Measurements from ENCODE around the gene RFTN1. TPM values are rescaled to one million over a fixed set of nuclear protein-coding genes. Genes with fewer than 3 reads are reported as not detected.
"Not testable (repeated sequence)": the region's sequence is repeated elsewhere in the genome, so short reads cannot be mapped to it uniquely, and the experiment has no call there.

RFTN1 gene
- total RNA-seq, 1 donor: 73.0 TPM

- TF ChIP-seq CTCF (IDR thresholded peaks at IDR 0.05; ENCODE audit: insufficient read depth, low read depth, low read length): no peak
- peak; percentile 48 for DNase-seq (ENCODE audit: low read depth)
These were observed 201.5 kb downstream of the RFTN1 start for GRCh38 chr3:16311960-16312451.

GRCh38 chr3:16310486-16310885 is 203.0 kb downstream of the RFTN1 start:
- not testable (repeated sequence) for H3K4me3 ChIP-seq (ENCODE audit: low read depth, low read length); DNase-seq (ENCODE audit: low read depth)

More at GRCh38 chr3:16311960-16312451, 201.5 kb downstream of the RFTN1 start:
- no peak overlapping the region for H3K4me3 ChIP-seq (ENCODE audit: low read depth, low read length)

- peak; percentile 72 for DNase-seq (ENCODE audit: low read depth)
- no peak for TF ChIP-seq CTCF (IDR thresholded peaks at IDR 0.05; ENCODE audit: insufficient read depth, low read depth, low read length)
These were observed 203.9 kb downstream of the RFTN1 start for GRCh38 chr3:16309558-16309957.

GRCh38 chr3:16308727-16309126 is 204.8 kb downstream of the RFTN1 start:
- H3K4me3 ChIP-seq (ENCODE audit: low read depth, low read length): no peak overlapping the region
- TF ChIP-seq CTCF (IDR thresholded peaks at IDR 0.05; ENCODE audit: insufficient read depth, low read depth, low read length): no peak
- DNase-seq (ENCODE audit: low read depth): no peak

More at GRCh38 chr3:16309558-16309957, 203.9 kb downstream of the RFTN1 start:
- no peak overlapping the region for H3K4me3 ChIP-seq (ENCODE audit: low read depth, low read length)

- DNase-seq (ENCODE audit: low read depth): peak; percentile 44
- TF ChIP-seq CTCF (IDR thresholded peaks at IDR 0.05; ENCODE audit: insufficient read depth, low read depth, low read length): no peak
These were observed 205.5 kb downstream of the RFTN1 start for GRCh38 chr3:16307832-16308531.

DNA sequence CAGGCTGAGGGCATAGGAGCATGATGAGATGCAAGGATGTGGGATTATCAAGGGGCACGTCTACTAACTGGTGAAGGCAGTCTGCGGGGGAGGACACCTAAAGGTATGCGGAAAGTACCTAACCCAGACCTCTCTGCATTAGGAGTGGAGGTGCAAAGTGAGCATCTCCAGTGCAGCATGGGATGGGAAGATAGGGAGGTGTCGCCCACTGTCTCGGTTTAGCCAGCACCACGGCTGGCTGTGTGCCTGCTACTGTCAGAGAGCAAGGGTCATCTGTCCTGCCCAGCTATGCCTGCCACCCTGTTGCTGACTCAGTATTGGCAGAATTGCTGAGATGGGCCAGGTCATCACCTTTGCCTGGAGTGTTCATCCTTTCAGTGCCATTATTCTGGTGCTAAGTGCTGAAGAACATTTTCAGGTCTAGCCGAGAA is 208.4 kb downstream of the RFTN1 start:
- no peak for TF ChIP-seq CTCF (IDR thresholded peaks at IDR 0.05; ENCODE audit: insufficient read depth, low read depth, low read length)
- no peak for DNase-seq (ENCODE audit: low read depth)

More at GRCh38 chr3:16307832-16308531, 205.5 kb downstream of the RFTN1 start:
- no peak overlapping the region for H3K4me3 ChIP-seq (ENCODE audit: low read depth, low read length)

GRCh38 chr3:16304061-16305010 is 209.2 kb downstream of the RFTN1 start:
- no peak for DNase-seq (ENCODE audit: low read depth)

More for the DNA sequence above, 208.4 kb downstream of the RFTN1 start:
- H3K4me3 ChIP-seq (ENCODE audit: low read depth, low read length): no peak overlapping the region

More at GRCh38 chr3:16304061-16305010, 209.2 kb downstream of the RFTN1 start:
- no peak for TF ChIP-seq CTCF (IDR thresholded peaks at IDR 0.05; ENCODE audit: insufficient read depth, low read depth, low read length)
- no peak overlapping the region for H3K4me3 ChIP-seq (ENCODE audit: low read depth, low read length)
